PC-9 (cell line): ENCODE measurements around the gene LCOR. TPM values are rescaled to one million over a fixed set of nuclear protein-coding genes. Genes with fewer than 3 reads are reported as not detected.

Source experiments
- BruUV-seq: library from RNA; stranded (reverse); fragments of 400-500 nt; replicated peaks from 2 replicates; lab custom pipeline; 2021; lab: Mats Ljungman, UMichigan
- CTCF ChIA-PET: fragments of 300-600 bp; sonication (Branson Sonifier 250); formaldehyde crosslinking; loops from one replicate; lab custom pipeline; 2022; ENCODE audit warnings: antibody characterized with exemption; lab: Charles Lee
- POLR2A ChIA-PET: fragments of 300-600 bp; sonication (Branson Sonifier 250); formaldehyde crosslinking; loops from one replicate; lab custom pipeline; 2022; ENCODE audit warnings: antibody characterized with exemption; ENCODE audit not compliant: unreplicated experiment; lab: Charles Lee
- DNase-seq, 2 experiments: peaks; one replicate each; pipeline versions ENCODE4 v3.0.0 to v3.0.0-alpha.2; 2015 to 2022; ENCODE audit warnings: mixed read lengths in 1 of 2
- H2AFZ ChIP-seq: fragments of 200-600 bp; sonication (generic); 2 replicates; pipeline ENCODE4 v1.8.1; 2017; ENCODE audit warnings: antibody characterized with exemption
- H3F3A ChIP-seq: fragments of 200-600 bp; sonication (generic); 2 replicates; pipeline ENCODE4 v1.8.1; 2017; ENCODE audit warnings: antibody characterized with exemption, mild to moderate bottlenecking, low read depth; ENCODE audit not compliant: insufficient read depth
- H3K27ac ChIP-seq: fragments of 200-600 bp; sonication (generic); 2 replicates; pipeline ENCODE4 v1.6.1; 2016; ENCODE audit warnings: mixed run types
- H3K27me3 ChIP-seq: fragments of 200-600 bp; sonication (generic); 2 replicates; pipeline ENCODE4 v1.6.1; 2016; ENCODE audit warnings: low read depth, mixed run types; ENCODE audit not compliant: insufficient read depth
- H3K36me3 ChIP-seq: fragments of 200-600 bp; sonication (generic); 2 replicates; pipeline ENCODE4 v1.6.1; 2016; ENCODE audit warnings: low read depth, mixed run types
- H3K4me1 ChIP-seq: fragments of 200-600 bp; sonication (generic); replicated peaks from 2 replicates; pipeline ENCODE4 v1.6.1; 2016; ENCODE audit warnings: mixed run types; ENCODE audit not compliant: insufficient read depth
- H3K4me2 ChIP-seq: fragments of 200-600 bp; sonication (generic); 2 replicates; pipeline ENCODE4 v1.6.1; 2017; ENCODE audit warnings: mixed run types
- H3K4me3 ChIP-seq: fragments of 200-600 bp; sonication (generic); 2 replicates; pipeline ENCODE4 v1.6.1; 2016; ENCODE audit warnings: mixed run types
- H3K79me2 ChIP-seq: fragments of 200-600 bp; sonication (generic); 2 replicates; pipeline ENCODE4 v1.6.1; 2017; ENCODE audit warnings: low read depth, mixed run types
- H3K9me2 ChIP-seq: fragments of 200-600 bp; sonication (generic); 2 replicates; pipeline ENCODE4 v1.8.1; 2017; ENCODE audit warnings: mild to moderate bottlenecking; ENCODE audit not compliant: insufficient read depth
- H3K9me3 ChIP-seq: fragments of 200-600 bp; sonication (generic); 2 replicates; pipeline ENCODE4 v1.8.1; 2016; ENCODE audit warnings: low read depth; ENCODE audit not compliant: insufficient read depth
- H4K20me1 ChIP-seq: fragments of 200-600 bp; sonication (generic); 2 replicates; pipeline ENCODE4 v1.8.1; 2017; ENCODE audit not compliant: insufficient read depth
- EZH2 ChIP-seq: fragments of 200-600 bp; sonication (generic); IDR thresholded peaks from 2 replicates; pipeline ENCODE4 v1.8.0; 2017; ENCODE audit warnings: antibody characterized with exemption, low read depth
- intact Hi-C: fragments of 100-400 bp; cut with micrococcal nuclease; formaldehyde crosslinking; loops from one replicate; pipeline ENCODE4 v1.10.0; 2022; ENCODE audit not compliant: unreplicated experiment
- total RNA-seq: library from RNA; stranded (reverse); gene quantifications from 2 replicates; pipeline ENCODE4 v1.2.3, GENCODE V29; 2021
- TF ChIP-seq, protein P1 (sequence below): fragments of 200-600 bp; sonication (generic); conservative IDR thresholded peaks from 2 replicates; pipeline ENCODE4 v1.6.1; 2017; ENCODE audit warnings: mixed run types, antibody characterized with exemption, mild to moderate bottlenecking, moderate library complexity

Gene LCOR
- total RNA-seq, 1 experiment from 2014 or later = 36.4 TPM

DNA sequence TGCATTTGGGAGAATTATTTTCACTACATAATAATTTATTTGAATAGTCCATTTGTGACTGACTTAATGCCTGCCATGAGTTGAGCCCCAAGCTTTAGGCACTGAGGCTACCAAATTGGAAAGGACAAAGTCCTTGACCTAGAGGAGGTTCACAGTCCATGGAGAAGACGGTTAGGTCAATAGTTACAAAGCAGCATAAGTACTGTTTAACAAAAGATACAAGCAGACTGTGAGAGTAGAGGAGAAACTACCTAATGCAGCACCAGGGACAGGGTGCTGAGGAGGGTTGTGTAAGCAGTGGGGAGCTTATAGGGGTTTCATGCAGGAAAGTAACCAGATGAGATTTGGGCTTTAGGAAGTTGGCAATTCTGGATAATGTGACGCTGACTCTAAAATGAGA is 139.2 kb downstream of the LCOR start:
- Histone ChIP-seq H3K4me1 (no peaks in the 10 kb centered on the region), H4K20me1 (no peaks in the 10 kb centered on the region), H3K4me3 (no peak overlapping the region), H3F3A (no peaks in the 10 kb centered on the region), H3K79me2 (no peaks in the 10 kb centered on the region), H3K9me2 (no peaks in the 10 kb centered on the region), H3K27ac (no peak overlapping the region), H3K27me3 (no peaks in the 10 kb centered on the region), H3K4me2 (no peak overlapping the region), H2AFZ (no peak overlapping the region), H3K9me3 (no peaks in the 10 kb centered on the region), H3K36me3 (no peaks in the 10 kb centered on the region)
- CTCF ChIA-PET = no interaction called here
- intact Hi-C loops = no loop called here
- BruUV-seq = no TSS peak
- TF ChIP-seq EZH2 = no peak
- TF ChIP-seq, protein P1, sequence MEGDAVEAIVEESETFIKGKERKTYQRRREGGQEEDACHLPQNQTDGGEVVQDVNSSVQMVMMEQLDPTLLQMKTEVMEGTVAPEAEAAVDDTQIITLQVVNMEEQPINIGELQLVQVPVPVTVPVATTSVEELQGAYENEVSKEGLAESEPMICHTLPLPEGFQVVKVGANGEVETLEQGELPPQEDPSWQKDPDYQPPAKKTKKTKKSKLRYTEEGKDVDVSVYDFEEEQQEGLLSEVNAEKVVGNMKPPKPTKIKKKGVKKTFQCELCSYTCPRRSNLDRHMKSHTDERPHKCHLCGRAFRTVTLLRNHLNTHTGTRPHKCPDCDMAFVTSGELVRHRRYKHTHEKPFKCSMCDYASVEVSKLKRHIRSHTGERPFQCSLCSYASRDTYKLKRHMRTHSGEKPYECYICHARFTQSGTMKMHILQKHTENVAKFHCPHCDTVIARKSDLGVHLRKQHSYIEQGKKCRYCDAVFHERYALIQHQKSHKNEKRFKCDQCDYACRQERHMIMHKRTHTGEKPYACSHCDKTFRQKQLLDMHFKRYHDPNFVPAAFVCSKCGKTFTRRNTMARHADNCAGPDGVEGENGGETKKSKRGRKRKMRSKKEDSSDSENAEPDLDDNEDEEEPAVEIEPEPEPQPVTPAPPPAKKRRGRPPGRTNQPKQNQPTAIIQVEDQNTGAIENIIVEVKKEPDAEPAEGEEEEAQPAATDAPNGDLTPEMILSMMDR = no peak
- POLR2A ChIA-PET = no interaction called here
- DNase-seq = no peak

DNA sequence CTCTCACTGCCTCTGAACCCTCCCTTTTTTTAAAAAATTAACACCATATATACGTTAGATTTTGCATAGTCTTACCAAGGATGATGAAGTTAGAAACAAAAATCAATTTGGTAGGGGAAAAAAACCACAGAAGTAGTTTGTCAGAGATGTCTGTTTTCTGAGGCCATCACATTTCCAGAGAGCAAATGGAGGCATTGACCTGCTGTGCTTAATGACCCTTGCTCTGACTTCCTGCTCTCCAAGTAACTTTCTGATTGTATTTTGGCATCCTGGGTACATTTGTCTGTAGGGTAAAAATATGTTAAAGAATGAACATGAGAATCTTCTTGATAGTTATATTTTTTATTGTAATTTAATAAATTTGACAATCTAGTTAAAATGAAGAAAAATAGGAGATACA is 140.2 kb downstream of the LCOR start:
- intact Hi-C loops = no loop called here
- POLR2A ChIA-PET = no interaction called here
- Histone ChIP-seq H3K79me2 (no peaks in the 10 kb centered on the region), H3K36me3 (no peaks in the 10 kb centered on the region), H3K27ac (no peak overlapping the region), H3K4me3 (no peak overlapping the region), H3K4me1 (no peaks in the 10 kb centered on the region), H3F3A (no peaks in the 10 kb centered on the region), H3K9me3 (no peaks in the 10 kb centered on the region), H4K20me1 (no peaks in the 10 kb centered on the region), H3K27me3 (no peaks in the 10 kb centered on the region), H3K4me2 (no peak overlapping the region), H2AFZ (no peak overlapping the region), H3K9me2 (no peaks in the 10 kb centered on the region)
- BruUV-seq = no TSS peak
- CTCF ChIA-PET = no interaction called here
- no peak for DNase-seq
- TF ChIP-seq, protein P1 = no peak
- TF ChIP-seq EZH2 = no peak

DNA sequence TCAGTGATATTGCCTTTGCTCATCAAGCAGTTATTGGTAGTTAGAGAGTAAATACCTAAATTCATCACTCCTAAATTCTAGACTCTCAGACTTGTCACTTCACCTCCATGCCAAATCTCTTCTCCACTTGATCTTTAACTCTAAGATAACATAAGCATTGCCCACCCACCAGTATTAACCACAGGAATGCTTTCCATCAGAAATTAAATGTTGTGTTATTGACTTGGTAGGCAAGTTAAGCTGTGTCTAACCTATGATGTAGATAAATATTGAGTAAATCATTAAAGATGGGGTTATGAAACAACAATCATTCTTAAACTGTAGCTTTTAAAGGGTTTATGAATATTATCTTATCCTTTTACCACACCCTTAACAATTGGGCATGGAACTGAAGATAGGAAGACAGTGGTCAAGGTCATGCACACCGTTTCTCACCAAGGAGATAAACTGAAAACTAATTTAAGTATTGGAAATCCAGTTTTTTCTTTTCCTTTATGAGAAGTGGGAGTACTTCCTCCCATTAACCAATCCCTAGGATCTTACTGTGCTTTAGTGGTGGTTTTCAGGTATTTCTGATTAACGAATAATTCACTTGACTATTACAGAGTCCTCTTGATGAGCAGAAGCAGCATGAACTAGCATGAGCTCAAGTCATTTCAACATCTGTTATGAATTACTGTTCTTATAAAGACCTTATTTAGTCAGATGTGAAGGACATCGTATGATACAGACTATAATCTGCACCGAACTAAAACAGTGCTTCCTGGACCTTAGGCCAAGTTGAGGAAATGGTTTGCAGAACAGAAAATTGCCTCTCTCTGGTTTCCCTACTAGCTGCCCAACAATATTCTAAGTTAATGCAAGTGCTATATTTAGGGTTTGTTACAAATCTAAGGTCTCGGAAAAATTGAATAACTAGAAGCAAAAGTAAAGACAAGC is 142.0 kb downstream of the LCOR start:
- Histone ChIP-seq H3K27me3 (no peaks in the 10 kb centered on the region), H3K27ac (no peak overlapping the region), H3K36me3 (no peaks in the 10 kb centered on the region), H3K9me3 (no peaks in the 10 kb centered on the region), H3K4me1 (no peaks in the 10 kb centered on the region), H3K79me2 (no peaks in the 10 kb centered on the region), H3F3A (no peaks in the 10 kb centered on the region), H2AFZ (no peak overlapping the region), H3K9me2 (no peaks in the 10 kb centered on the region), H3K4me2 (no peak overlapping the region), H4K20me1 (no peaks in the 10 kb centered on the region), H3K4me3 (no peak overlapping the region)
- no peak for DNase-seq
- ChIA-PET POLR2A (interaction anchor here (0.6 kb wide), 1 partner anchor 703 kb away, joined by 3 read pairs; the partner anchor contains the start of gene BLNK), CTCF (interaction anchor here (0.9 kb wide), 2 partner anchors 62 to 236 kb away, joined by 3 read pairs; no protein-coding TSS in a partner anchor)
- no TSS peak for BruUV-seq
- TF ChIP-seq, protein P1 = no peak
- no peak for TF ChIP-seq EZH2
- intact Hi-C loops = no loop called here
